ENCODE data around the gene MYBBP1A. TPM values are rescaled to one million over a fixed set of nuclear protein-coding genes. Genes with fewer than 3 reads are reported as not detected.

MYBBP1A gene
- total and polyA plus RNA-seq, 2 of the 4 experiments (the other 2 are of a cell fraction): 22.6 to 45.9 TPM

DNA sequence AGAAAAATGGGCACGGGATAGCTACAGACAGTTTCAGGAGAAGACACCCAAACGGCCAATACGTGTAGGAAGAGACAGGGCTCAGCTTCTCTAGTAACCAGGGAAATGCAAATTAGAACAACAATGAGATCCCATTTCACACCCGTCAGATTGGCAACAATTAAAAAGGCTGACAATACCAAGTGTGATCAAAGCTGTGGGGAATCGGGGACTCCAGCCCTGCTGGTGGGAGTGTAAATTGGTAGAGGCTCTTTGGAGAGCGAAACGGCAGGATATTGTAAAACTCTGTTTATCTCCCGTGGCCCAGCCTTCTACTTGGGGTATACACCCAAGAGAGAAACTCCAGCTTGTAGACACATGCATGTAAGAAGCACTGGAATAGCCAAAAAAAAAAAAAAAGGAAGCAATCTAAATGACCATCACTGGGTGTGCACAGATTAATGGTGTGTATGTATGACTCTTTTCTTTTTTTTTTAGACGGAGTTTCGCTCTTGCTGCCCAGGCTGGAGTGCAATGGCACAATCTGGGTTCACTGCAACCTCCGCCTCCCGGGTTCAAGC is 27.5 kb downstream of the MYBBP1A start (continued):
- TF ChIP-seq, protein P1, sequence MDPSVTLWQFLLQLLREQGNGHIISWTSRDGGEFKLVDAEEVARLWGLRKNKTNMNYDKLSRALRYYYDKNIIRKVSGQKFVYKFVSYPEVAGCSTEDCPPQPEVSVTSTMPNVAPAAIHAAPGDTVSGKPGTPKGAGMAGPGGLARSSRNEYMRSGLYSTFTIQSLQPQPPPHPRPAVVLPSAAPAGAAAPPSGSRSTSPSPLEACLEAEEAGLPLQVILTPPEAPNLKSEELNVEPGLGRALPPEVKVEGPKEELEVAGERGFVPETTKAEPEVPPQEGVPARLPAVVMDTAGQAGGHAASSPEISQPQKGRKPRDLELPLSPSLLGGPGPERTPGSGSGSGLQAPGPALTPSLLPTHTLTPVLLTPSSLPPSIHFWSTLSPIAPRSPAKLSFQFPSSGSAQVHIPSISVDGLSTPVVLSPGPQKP (IDR thresholded peaks at IDR 0.05; ENCODE audit: borderline replicate concordance, low read depth, low read length): no peak
- no peak for TF ChIP-seq POLR2A (IDR thresholded peaks at IDR 0.05; ENCODE audit: low read depth, low read length)
- TF ChIP-seq FOS (IDR thresholded peaks at IDR 0.05; ENCODE audit: low read depth, low read length): no peak
- no peak for TF ChIP-seq MAZ (IDR thresholded peaks at IDR 0.05; ENCODE audit: borderline replicate concordance, low read depth, low read length)
- TF ChIP-seq MAFK (IDR thresholded peaks at IDR 0.05; ENCODE audit: low read depth, low read length): no peak

DNA sequence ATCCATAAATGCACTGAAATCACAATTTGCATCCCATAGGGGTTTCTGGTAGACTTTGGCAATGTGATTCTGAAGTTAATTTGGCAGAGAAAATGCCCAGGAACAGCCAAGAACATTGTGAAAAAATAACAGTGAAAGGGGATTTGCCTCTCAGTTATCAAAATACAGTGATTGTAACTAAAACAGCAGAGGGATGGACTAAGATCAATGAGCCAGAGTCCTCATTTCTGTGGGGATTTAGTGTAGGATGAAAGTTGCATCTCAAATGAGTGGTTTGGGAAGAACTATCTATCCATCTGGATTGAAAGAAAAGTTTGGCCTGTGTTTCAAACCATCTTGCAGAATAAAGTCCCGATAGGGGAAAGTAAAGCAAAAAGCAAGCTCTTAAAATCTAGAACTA is 28.1 kb downstream of the MYBBP1A start:
- no peaks in the 10 kb centered on the region for H3K36me3 ChIP-seq (ENCODE audit: control insufficient read depth, insufficient read depth, low read length)
- no peak overlapping the region for H3K23ac ChIP-seq (ENCODE audit: low read depth, low read length)
- H4K91ac ChIP-seq (ENCODE audit: insufficient read depth, low read depth, low read length): no peak overlapping the region
- ChIA-PET CTCF (interaction anchor here (0.9 kb wide), 1 partner anchor 31 kb away, joined by 4 read pairs; no protein-coding TSS in a partner anchor), POLR2A (ENCODE audit: unreplicated experiment) (no interaction called here)
- no peaks in the 10 kb centered on the region for H3K79me1 ChIP-seq (ENCODE audit: low read depth in 1 of 2, low read length in 2 of 2)
- H3K9me3 ChIP-seq (ENCODE audit: control insufficient read depth, insufficient read depth, low read length): no peaks in the 10 kb centered on the region
- H3K18ac ChIP-seq (ENCODE audit: low read depth, low read length): no peak overlapping the region
- no peak overlapping the region for H3K27ac ChIP-seq (ENCODE audit: insufficient read depth, low read length)
- H3K9me1 ChIP-seq (ENCODE audit: insufficient read depth, low read length): no peaks in the 10 kb centered on the region
- H3K4me2 ChIP-seq (ENCODE audit: low read depth, low read length): no peak overlapping the region
- intact Hi-C loops (cut with micrococcal nuclease): no loop called here
- H2BK120ac ChIP-seq (ENCODE audit: low read depth, low read length): no peak overlapping the region
- DNase-seq (no peak), ATAC-seq (ENCODE audit: low read depth) (no peak)
- peaks cover 25% of the 10 kb centered on the region for H3K27me3 ChIP-seq (ENCODE audit: control insufficient read depth, insufficient read depth, low read length)
- H4K5ac ChIP-seq (ENCODE audit: low read depth, low read length): no peak overlapping the region
- WGBS, 2 experiments (ENCODE audit: extremely low coverage in 2 of 2, insufficient read length in 1 of 2): no CpG with 5 or more reads among the region's 1 CpG
- no peak overlapping the region for H3K56ac ChIP-seq (ENCODE audit: extremely low read depth, insufficient read depth, low read length)
- BruUV-seq (replicated peaks): no TSS peak
- TF ChIP-seq SMC3 (IDR thresholded peaks at IDR 0.05; ENCODE audit: low read depth, low read length) (no peak), RFX5 (IDR thresholded peaks at IDR 0.05; ENCODE audit: low read depth, low read length) (no peak), MAFK (IDR thresholded peaks at IDR 0.05; ENCODE audit: low read depth, low read length) (no peak), RAD21 (IDR thresholded peaks at IDR 0.05; ENCODE audit: low read length) (no peak), MXI1 (IDR thresholded peaks at IDR 0.05; ENCODE audit: borderline replicate concordance, low read depth, low read length) (no peak), RCOR1 (IDR thresholded peaks at IDR 0.05; ENCODE audit: insufficient replicate concordance, low read length) (no peak), BHLHE40 (IDR thresholded peaks at IDR 0.05; ENCODE audit: low read depth, low read length) (no peak), MAZ (IDR thresholded peaks at IDR 0.05; ENCODE audit: borderline replicate concordance, low read depth, low read length) (no peak)
- TF ChIP-seq, protein P2, sequence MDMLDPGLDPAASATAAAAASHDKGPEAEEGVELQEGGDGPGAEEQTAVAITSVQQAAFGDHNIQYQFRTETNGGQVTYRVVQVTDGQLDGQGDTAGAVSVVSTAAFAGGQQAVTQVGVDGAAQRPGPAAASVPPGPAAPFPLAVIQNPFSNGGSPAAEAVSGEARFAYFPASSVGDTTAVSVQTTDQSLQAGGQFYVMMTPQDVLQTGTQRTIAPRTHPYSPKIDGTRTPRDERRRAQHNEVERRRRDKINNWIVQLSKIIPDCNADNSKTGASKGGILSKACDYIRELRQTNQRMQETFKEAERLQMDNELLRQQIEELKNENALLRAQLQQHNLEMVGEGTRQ (IDR thresholded peaks at IDR 0.05; ENCODE audit: low read depth, low read length): no peak
- TF ChIP-seq, protein P1 (IDR thresholded peaks at IDR 0.05; ENCODE audit: borderline replicate concordance, low read depth, low read length): no peak
- H2AK5ac ChIP-seq (ENCODE audit: low read depth, low read length): no peak overlapping the region
- no peak overlapping the region for H2AK9ac ChIP-seq (replicated peaks; ENCODE audit: low read depth, low read length, poor library complexity)
- H2BK5ac ChIP-seq (ENCODE audit: low read depth, low read length, poor library complexity, severe bottlenecking): no peak overlapping the region
- no peak overlapping the region for H3K14ac ChIP-seq (replicated peaks; ENCODE audit: low read depth, low read length)
- no peak overlapping the region for H2AFZ ChIP-seq (replicated peaks; ENCODE audit: low read length, poor library complexity)
- H3K4me1 ChIP-seq (ENCODE audit: control insufficient read depth, insufficient read depth, low read length): no peaks in the 10 kb centered on the region
- H2BK15ac ChIP-seq (ENCODE audit: low read depth, low read length): no peak overlapping the region
- no peaks in the 10 kb centered on the region for H4K20me1 ChIP-seq (ENCODE audit: insufficient read depth, low read length)
- dilution Hi-C loops (cut with HindIII; ENCODE audit: low sequenced_read_pairs, unreplicated experiment): no loop called here
- H3K9ac ChIP-seq (ENCODE audit: low read depth, low read length): no peak overlapping the region
- H4K8ac ChIP-seq (ENCODE audit: low read depth in 2 of 2, low read length in 2 of 2): no peak overlapping the region
- no peak overlapping the region for H3K4ac ChIP-seq (ENCODE audit: low read depth, low read length)
- H3K4me3 ChIP-seq (ENCODE audit: insufficient read depth, low read depth, low read length): no peak overlapping the region
- in situ Hi-C loops (cut with MboI; ENCODE audit: low sequenced_read_pairs): no loop called here
- H2BK20ac ChIP-seq (ENCODE audit: low read depth, low read length): no peak overlapping the region
